PC-3 (cell line): ENCODE data around the gene PELI2. TPM values are rescaled to one million over a fixed set of nuclear protein-coding genes. Genes with fewer than 3 reads are reported as not detected.

ENCODE experiments used
- ATAC-seq: fragments of 200-7000 bp; cut with Tn5 transposase; 2 replicates; pipeline ENCODE4 v1.9.1; 2020; ENCODE audit warnings: mild to moderate bottlenecking, moderate library complexity
- BruUV-seq: library from RNA; stranded (reverse); fragments of 400-500 nt; replicated peaks from 2 replicates; lab custom pipeline; 2021; lab: Mats Ljungman, UMichigan
- CTCF ChIA-PET: fragments of 300-600 bp; sonication (Branson Sonifier 250); formaldehyde crosslinking; loops from one replicate; lab custom pipeline; 2022; ENCODE audit warnings: antibody characterized with exemption; lab: Charles Lee
- POLR2A ChIA-PET: fragments of 300-600 bp; sonication (Branson Sonifier 250); formaldehyde crosslinking; loops from one replicate; lab custom pipeline; 2022; ENCODE audit warnings: antibody characterized with exemption; ENCODE audit not compliant: unreplicated experiment; lab: Charles Lee
- DNase-seq: peaks from one replicate; pipeline ENCODE4 v3.0.0-alpha.2; 2015
- H2AFZ ChIP-seq: fragments of 300-600 bp; sonication (generic); 2 replicates; pipeline ENCODE4 v1.6.0; 2016; ENCODE audit warnings: antibody characterized with exemption, low read length
- H3F3A ChIP-seq: fragments of 300-600 bp; sonication (generic); one replicate; pipeline ENCODE4 v1.6.0; 2017; ENCODE audit warnings: antibody characterized with exemption, low read length, control low read depth, mild to moderate bottlenecking; ENCODE audit not compliant: unreplicated experiment
- H3K27ac ChIP-seq: fragments of 300-600 bp; sonication (generic); 2 replicates; pipeline ENCODE4 v1.5.1; 2016; ENCODE audit warnings: mild to moderate bottlenecking, low read length
- H3K27me3 ChIP-seq: fragments of 300-600 bp; sonication (generic); 2 replicates; pipeline ENCODE4 v1.6.1; 2016; ENCODE audit warnings: low read length, mixed read lengths
- H3K36me3 ChIP-seq: fragments of 300-600 bp; sonication (generic); 2 replicates; pipeline ENCODE4 v1.6.1; 2016; ENCODE audit warnings: low read depth, mixed run types, low read length, mixed read lengths
- H3K4me1 ChIP-seq: fragments of 300-600 bp; sonication (generic); 2 replicates; pipeline ENCODE4 v1.5.1; 2016; ENCODE audit warnings: low read length; ENCODE audit not compliant: insufficient read depth
- H3K4me2 ChIP-seq: fragments of 300-600 bp; sonication (generic); 2 replicates; pipeline ENCODE4 v1.6.0; 2016; ENCODE audit warnings: low read length
- H3K4me3 ChIP-seq: fragments of 300-600 bp; sonication (generic); 2 replicates; pipeline ENCODE4 v1.5.1; 2016; ENCODE audit warnings: mild to moderate bottlenecking, low read length, mixed read lengths
- H3K79me2 ChIP-seq: fragments of 300-600 bp; sonication (generic); 2 replicates; pipeline ENCODE4 v1.6.1; 2017; ENCODE audit warnings: low read length, mixed read lengths
- H3K9ac ChIP-seq: fragments of 300-600 bp; sonication (generic); 2 replicates; pipeline ENCODE4 v1.6.0; 2016; ENCODE audit warnings: mild to moderate bottlenecking, low read length
- H3K9me2 ChIP-seq: fragments of 300-600 bp; sonication (generic); replicated peaks from 2 replicates; pipeline ENCODE4 v1.6.1; 2016; ENCODE audit warnings: mixed run types, low read length, mixed read lengths
- H3K9me3 ChIP-seq: fragments of 300-600 bp; sonication (generic); 2 replicates; pipeline ENCODE4 v1.6.1; 2016; ENCODE audit warnings: low read length, mixed read lengths
- H4K20me1 ChIP-seq: fragments of 300-600 bp; sonication (generic); 2 replicates; pipeline ENCODE4 v1.6.1; 2016; ENCODE audit warnings: low read length, mixed read lengths
- EZH2 ChIP-seq: fragments of 300-600 bp; sonication (generic); IDR thresholded peaks from one replicate; pipeline ENCODE4 v1.6.1; 2017; ENCODE audit warnings: antibody characterized with exemption, mild to moderate bottlenecking, low read length; ENCODE audit not compliant: unreplicated experiment
- EZH2phosphoT487 ChIP-seq: fragments of 300-600 bp; sonication (generic); IDR thresholded peaks from 2 replicates; pipeline ENCODE4 v1.6.1; 2018; ENCODE audit warnings: mild to moderate bottlenecking, antibody characterized with exemption, low read length, borderline replicate concordance
- intact Hi-C: fragments of 100-400 bp; cut with micrococcal nuclease; formaldehyde crosslinking; loops from 2 replicates; pipeline ENCODE4 v1.9.0; 2023
- total RNA-seq: library from RNA; depleted of rRNA; stranded (reverse); fragments of >200 nt; gene quantifications from 2 replicates; pipeline ENCODE4 v1.2.3, GENCODE V29; 2014
- TF ChIP-seq, protein P1 (sequence below): fragments of 300-600 bp; sonication (generic); conservative IDR thresholded peaks from 2 replicates; pipeline ENCODE4 v1.5.1; 2017; ENCODE audit warnings: antibody characterized with exemption, low read depth, mild to moderate bottlenecking, low read length

Gene PELI2
- total RNA-seq, 1 experiment from 2014 or later: 0.11 TPM

DNA sequence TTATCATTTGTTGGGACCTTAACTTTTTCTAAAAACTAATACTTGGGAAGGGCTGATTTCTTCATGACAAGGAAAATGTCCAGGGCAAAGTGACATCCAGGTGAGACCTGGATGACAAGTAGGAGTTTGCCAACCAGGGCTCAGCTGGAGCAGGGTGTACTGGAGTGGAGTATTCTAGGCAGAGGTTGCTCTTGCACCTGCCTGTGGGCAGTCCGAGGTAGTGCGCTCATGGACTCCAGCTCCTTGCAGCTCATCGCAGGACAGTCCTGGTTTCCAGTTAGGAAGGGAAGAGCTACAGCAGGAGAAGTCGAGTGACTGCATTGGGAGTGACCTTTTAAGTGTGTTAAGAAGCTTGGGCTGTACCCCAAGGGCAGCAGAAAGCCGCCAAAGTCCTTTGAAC is 175.9 kb downstream of the PELI2 start:
- no peaks in the 10 kb centered on the region for H3K36me3 ChIP-seq
- intact Hi-C loops: no loop called here
- no peaks in the 10 kb centered on the region for H3K9me3 ChIP-seq
- peak; percentile 87 for ATAC-seq
- no peaks in the 10 kb centered on the region for H3F3A ChIP-seq
- H2AFZ ChIP-seq: no peak overlapping the region
- ChIA-PET POLR2A (no interaction called here), CTCF (no interaction called here)
- no peaks in the 10 kb centered on the region for H3K9me2 ChIP-seq
- peak; percentile 51 for DNase-seq
- H4K20me1 ChIP-seq: no peaks in the 10 kb centered on the region
- H3K9ac ChIP-seq: no peak overlapping the region
- H3K4me1 ChIP-seq: no peaks in the 10 kb centered on the region
- peaks cover 78% of the 10 kb centered on the region for H3K27me3 ChIP-seq
- H3K4me3 ChIP-seq: no peak overlapping the region
- no peak overlapping the region for H3K4me2 ChIP-seq
- no TSS peak for BruUV-seq
- no peaks in the 10 kb centered on the region for H3K79me2 ChIP-seq
- no peak overlapping the region for H3K27ac ChIP-seq
- no peak for TF ChIP-seq EZH2phosphoT487
- TF ChIP-seq, protein P1, sequence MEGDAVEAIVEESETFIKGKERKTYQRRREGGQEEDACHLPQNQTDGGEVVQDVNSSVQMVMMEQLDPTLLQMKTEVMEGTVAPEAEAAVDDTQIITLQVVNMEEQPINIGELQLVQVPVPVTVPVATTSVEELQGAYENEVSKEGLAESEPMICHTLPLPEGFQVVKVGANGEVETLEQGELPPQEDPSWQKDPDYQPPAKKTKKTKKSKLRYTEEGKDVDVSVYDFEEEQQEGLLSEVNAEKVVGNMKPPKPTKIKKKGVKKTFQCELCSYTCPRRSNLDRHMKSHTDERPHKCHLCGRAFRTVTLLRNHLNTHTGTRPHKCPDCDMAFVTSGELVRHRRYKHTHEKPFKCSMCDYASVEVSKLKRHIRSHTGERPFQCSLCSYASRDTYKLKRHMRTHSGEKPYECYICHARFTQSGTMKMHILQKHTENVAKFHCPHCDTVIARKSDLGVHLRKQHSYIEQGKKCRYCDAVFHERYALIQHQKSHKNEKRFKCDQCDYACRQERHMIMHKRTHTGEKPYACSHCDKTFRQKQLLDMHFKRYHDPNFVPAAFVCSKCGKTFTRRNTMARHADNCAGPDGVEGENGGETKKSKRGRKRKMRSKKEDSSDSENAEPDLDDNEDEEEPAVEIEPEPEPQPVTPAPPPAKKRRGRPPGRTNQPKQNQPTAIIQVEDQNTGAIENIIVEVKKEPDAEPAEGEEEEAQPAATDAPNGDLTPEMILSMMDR: peak; percentile 54

DNA sequence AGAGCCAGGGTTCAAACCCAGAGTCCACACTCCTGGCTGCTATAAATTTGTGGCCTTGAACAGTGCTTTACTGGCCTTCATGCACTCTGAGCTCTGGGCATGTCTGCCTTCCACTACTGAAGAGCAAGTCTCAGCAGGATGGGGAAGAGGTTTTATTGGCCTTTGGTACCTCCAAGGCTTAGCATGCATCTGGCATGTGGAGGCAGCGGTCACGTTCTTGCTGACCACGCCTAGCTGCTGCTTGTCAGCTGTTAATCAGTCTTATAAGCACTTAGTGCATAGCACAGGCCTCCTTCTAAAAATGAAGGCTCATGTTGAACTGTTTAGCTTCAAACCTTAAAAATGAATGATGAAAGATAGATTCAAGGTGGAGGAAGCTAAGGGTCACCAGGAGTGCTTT is 177.5 kb downstream of the PELI2 start:
- Histone ChIP-seq H3K9me3 (no peaks in the 10 kb centered on the region), H3K79me2 (no peaks in the 10 kb centered on the region), H3K4me3 (no peak overlapping the region), H3K27me3 (peaks cover 78% of the 10 kb centered on the region), H3K4me2 (no peak overlapping the region), H3K4me1 (no peaks in the 10 kb centered on the region), H3F3A (no peaks in the 10 kb centered on the region), H3K27ac (no peak overlapping the region), H2AFZ (no peak overlapping the region), H3K36me3 (no peaks in the 10 kb centered on the region), H3K9me2 (no peaks in the 10 kb centered on the region), H3K9ac (no peak overlapping the region), H4K20me1 (no peaks in the 10 kb centered on the region)
- DNase-seq (no peak), ATAC-seq (no peak)
- TF ChIP-seq EZH2 (no peak), EZH2phosphoT487 (no peak)
- TF ChIP-seq, protein P1: no peak
- intact Hi-C loops: no loop called here
- ChIA-PET CTCF (no interaction called here), POLR2A (interaction anchor here (0.6 kb wide), 1 partner anchor 419 kb away, joined by 6 read pairs; no protein-coding TSS in a partner anchor)
- BruUV-seq: no TSS peak

DNA sequence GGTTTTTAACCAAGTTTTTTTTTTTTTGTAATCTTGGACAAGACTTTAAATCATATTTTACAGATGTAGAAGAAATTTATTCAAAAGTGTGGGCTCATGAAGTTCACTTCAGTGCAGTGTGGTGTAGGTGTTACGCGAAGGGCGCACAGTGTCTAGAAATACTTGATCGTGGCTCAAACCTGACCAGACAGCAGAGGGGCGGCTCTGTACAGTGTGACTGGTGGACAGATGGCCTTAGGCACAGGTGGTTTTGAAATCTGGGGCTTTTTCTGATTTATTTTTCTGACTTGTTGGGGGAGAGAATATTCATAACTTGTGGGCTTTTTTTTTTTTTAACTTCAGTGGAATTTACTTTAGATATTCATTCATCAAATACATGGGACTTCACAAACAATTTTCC is 179.2 kb downstream of the PELI2 start:
- H3K9me2 ChIP-seq: no peaks in the 10 kb centered on the region
- CTCF ChIA-PET: no interaction called here

More for the DNA sequence above, 179.2 kb downstream of the PELI2 start:
- no peak overlapping the region for H2AFZ ChIP-seq
- TF ChIP-seq EZH2: no peak
- TF ChIP-seq, protein P1: no peak
- peaks cover 76% of the 10 kb centered on the region for H3K27me3 ChIP-seq
- H3K36me3 ChIP-seq: no peaks in the 10 kb centered on the region
- POLR2A ChIA-PET: no interaction called here
- H3K79me2 ChIP-seq: no peaks in the 10 kb centered on the region
- ATAC-seq (no peak), DNase-seq (no peak)
- H3K9ac ChIP-seq: no peak overlapping the region
- intact Hi-C loops: no loop called here
- no peak overlapping the region for H3K27ac ChIP-seq
- no peak overlapping the region for H3K4me3 ChIP-seq
- no peak overlapping the region for H3K4me2 ChIP-seq
- no TSS peak for BruUV-seq
- no peaks in the 10 kb centered on the region for H3K4me1 ChIP-seq
- no peaks in the 10 kb centered on the region for H3K9me3 ChIP-seq
- no peaks in the 10 kb centered on the region for H3F3A ChIP-seq
- H4K20me1 ChIP-seq: no peaks in the 10 kb centered on the region
